ENCODE data around the gene CCL21.
A peak's percentile ranks its signal among the peaks of the same experiment; 100 is the strongest.
"Not testable (repeated sequence)": the region's sequence is repeated elsewhere in the genome, so short reads cannot be mapped to it uniquely, and the experiment has no call there.

Gene CCL21, protein sequence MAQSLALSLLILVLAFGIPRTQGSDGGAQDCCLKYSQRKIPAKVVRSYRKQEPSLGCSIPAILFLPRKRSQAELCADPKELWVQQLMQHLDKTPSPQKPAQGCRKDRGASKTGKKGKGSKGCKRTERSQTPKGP

DNA sequence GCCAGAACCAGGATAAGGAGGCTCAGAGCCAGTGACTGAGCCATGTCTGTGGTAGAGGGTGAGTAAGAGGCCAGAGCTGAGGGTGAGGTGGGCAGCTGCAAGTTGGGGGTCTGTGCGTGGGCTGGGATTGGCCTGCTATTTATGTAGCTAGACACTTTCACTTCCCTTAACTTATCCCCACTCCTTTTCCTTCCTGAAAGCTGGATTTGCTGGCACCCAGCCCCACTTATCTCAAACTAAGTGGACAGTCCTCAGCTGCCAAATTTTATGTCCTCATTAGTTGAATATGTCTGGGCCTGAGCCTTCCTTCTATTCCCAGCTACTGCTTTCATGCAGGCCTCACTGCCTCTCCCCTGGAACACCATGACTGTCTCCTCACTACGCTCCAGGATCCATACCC is at the start of gene CCL21:
CCL21 (minus strand) TSS at position 114 of the 400 bp plus-strand sequence; CDS start at position 44, 70 bp downstream.
- TF ChIP-seq CTCF (IDR thresholded peaks at IDR 0.05), result no peak
- H3K4me3 ChIP-seq, result no peak within 1 kb of the TSS
- H3K27ac ChIP-seq, result peak within 1 kb of the TSS in 1 of 2 donors; percentile 54
- DNase-seq (ENCODE audit: low spot score), result no peak

- no peak for DNase-seq (ENCODE audit: low spot score)
- no peak for TF ChIP-seq CTCF (IDR thresholded peaks at IDR 0.05)
- Histone ChIP-seq H3K27ac (no peak overlapping the region), H3K4me3 (no peak overlapping the region)
These were observed 49.6 kb upstream of the CCL21 start for GRCh38 chr9:34759432-34760134.

GRCh38 chr9:34750320-34750719 is 40.4 kb upstream of the CCL21 start:
- DNase-seq (ENCODE audit: low spot score); H3K4me3 ChIP-seq; H3K27ac ChIP-seq: not testable (repeated sequence)

- Histone ChIP-seq H3K27ac (no peak overlapping the region), H3K4me3 (no peak overlapping the region)
- no peak for TF ChIP-seq CTCF (IDR thresholded peaks at IDR 0.05)
- DNase-seq (ENCODE audit: low spot score), result no peak
These were observed 36.6 kb upstream of the CCL21 start for GRCh38 chr9:34746526-34746925.

GRCh38 chr9:34744295-34745221 is 34.6 kb upstream of the CCL21 start:
- DNase-seq (ENCODE audit: low spot score), result no peak
- Histone ChIP-seq H3K4me3 (no peak overlapping the region), H3K27ac (no peak overlapping the region)
- TF ChIP-seq CTCF (IDR thresholded peaks at IDR 0.05), result no peak

- Histone ChIP-seq H3K27ac (no peak overlapping the region), H3K4me3 (no peak overlapping the region)
- TF ChIP-seq CTCF (IDR thresholded peaks at IDR 0.05), result no peak
- DNase-seq (ENCODE audit: low spot score), result no peak
These were observed 32.8 kb upstream of the CCL21 start for GRCh38 chr9:34742710-34743109.

GRCh38 chr9:34741628-34742027 is 31.7 kb upstream of the CCL21 start:
- no peak for TF ChIP-seq CTCF (IDR thresholded peaks at IDR 0.05)
- DNase-seq (ENCODE audit: low spot score), result no peak
- H3K4me3 ChIP-seq, result no peak overlapping the region
- H3K27ac ChIP-seq, result no peak overlapping the region

DNA sequence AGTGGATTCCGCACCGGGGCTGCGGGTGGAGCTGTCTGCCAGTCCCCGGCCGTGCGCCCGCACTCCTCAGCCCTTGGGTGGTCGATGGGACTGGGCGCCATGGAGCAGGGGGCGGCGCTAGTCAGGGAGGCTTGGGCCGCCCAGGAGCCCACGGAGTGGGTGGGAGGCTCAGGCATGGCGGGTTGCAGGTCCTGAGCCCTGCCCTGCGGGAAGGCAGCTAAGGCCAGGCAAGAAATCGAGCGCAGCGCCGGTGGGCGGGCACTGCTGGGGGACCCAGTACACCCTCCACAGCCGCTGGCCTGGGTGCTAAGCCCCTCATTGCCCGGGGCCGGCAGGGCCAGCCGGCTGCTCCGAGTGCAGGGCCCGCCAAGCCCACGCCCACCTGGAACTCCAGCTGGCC is 30.2 kb upstream of the CCL21 start:
- not testable (repeated sequence) for DNase-seq (ENCODE audit: low spot score); H3K4me3 ChIP-seq

More for the DNA sequence above, 30.2 kb upstream of the CCL21 start:
- H3K27ac ChIP-seq, result not testable (repeated sequence)

Measured in coronary artery (tissue), 2 donors.